T-helper 2 cell treated with Interferon-gamma antibody and Interleukin-4, amounts not matched to agents 100 ng/mL and 5 ng/mL, for 36 hours (primary cell): Measurements from ENCODE around the gene LDB2. TPM values are rescaled to one million over a fixed set of nuclear protein-coding genes. Genes with fewer than 3 reads are reported as not detected.
"Not testable (repeated sequence)": the region's sequence is repeated elsewhere in the genome, so short reads cannot be mapped to it uniquely, and the experiment has no call there.

Experiments
- intact Hi-C: fragments of 100-400 bp; cut with micrococcal nuclease; formaldehyde crosslinking; loops from one replicate; pipeline ENCODE4 v1.15.1; 2023
- total RNA-seq: library from RNA; stranded (reverse); gene quantifications from 2 replicates; pipeline ENCODE4 v1.2.3, GENCODE V29; 2022

LDB2 gene
- total RNA-seq, 1 donor from 2014 or later = not detected

GRCh38 chr4:16572631-16573030 lies 325.8 kb downstream of the LDB2 start:
- intact Hi-C loops = no loop called here

DNA sequence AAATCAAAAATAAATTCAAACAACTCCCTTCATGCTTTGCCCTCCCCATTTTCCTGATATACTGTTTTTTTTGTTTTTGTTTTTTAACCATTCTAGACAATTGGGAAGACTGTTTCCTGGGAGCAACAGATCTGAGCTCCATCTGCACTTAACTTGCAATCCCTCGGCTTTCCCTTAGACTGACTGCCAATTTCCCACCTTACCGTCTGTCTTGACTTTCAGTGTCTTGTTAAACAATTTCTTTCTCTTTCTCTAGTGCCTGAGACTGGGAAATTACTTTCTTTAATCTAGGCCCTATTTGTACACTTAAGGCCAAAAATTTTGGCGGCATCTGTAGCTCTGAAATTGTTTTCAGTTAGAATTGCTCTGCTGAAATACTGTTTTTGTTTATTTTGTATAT lies 326.3 kb downstream of the LDB2 start:
- intact Hi-C loops = no loop called here

DNA sequence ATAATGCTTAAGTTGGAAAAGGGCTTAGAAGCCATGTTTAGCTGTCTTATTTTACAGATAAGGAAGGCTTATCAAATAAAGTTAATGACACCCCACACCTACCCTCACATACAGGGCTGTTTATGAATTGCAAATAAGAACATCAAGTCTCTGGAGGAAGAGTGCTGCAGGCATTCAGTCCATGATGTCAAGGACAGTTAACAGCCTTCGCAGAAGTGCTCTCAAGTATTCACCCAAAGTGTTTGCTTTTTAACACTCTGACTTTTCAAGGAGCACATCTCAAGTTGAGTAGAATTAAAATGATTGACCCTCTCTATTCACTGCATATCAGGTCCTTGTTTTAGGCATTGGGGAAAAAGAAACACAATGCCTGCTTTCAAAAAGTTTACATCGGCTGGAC lies 328.7 kb downstream of the LDB2 start:
- intact Hi-C loops = no loop called here

GRCh38 chr4:16557316-16557715 lies 341.1 kb downstream of the LDB2 start:
- intact Hi-C loops = not testable (repeated sequence)

DNA sequence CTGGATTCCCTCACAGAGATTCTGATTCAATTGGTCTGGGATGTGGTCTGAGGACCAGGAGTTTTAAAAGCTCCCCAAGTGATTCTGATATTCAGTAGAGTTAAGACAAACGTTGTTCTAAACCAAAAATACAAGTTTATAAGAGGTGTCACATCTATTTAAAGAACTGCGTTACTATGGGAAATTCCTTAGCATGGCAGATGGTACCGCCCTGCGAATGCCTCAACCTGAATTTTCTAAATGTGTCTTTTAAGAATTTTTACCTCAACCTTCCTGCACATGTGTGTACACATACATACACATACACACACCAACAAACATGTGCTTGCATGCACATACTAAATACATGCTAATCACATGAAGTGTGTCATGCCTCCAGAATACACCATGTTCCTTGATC lies 343.3 kb downstream of the LDB2 start:
- intact Hi-C loops = no loop called here

- intact Hi-C loops = no loop called here
These were observed 347.9 kb downstream of the LDB2 start for GRCh38 chr4:16550531-16550930.

GRCh38 chr4:16545656-16546055 lies 352.8 kb downstream of the LDB2 start:
- intact Hi-C loops = no loop called here

DNA sequence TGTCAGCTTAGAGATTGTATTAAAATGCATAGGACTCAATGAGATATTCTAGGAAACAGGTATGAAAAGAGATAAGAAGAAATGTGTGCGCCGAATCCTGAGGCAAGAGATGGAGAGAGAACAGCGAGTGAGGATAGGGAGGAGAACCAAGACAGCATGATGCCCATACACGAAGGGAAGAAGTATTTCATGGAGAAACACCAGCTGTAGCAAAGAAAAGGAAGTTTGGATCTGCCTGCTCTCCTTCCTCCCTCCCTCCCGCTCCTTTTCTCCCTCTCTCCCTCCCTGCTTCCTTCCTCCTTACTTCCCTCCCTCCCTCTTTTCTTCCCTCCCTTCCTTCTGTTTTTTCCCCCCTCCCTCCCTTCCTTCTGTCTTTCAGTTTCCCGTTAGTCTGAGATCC lies 353.6 kb downstream of the LDB2 start:
- intact Hi-C loops = no loop called here

DNA sequence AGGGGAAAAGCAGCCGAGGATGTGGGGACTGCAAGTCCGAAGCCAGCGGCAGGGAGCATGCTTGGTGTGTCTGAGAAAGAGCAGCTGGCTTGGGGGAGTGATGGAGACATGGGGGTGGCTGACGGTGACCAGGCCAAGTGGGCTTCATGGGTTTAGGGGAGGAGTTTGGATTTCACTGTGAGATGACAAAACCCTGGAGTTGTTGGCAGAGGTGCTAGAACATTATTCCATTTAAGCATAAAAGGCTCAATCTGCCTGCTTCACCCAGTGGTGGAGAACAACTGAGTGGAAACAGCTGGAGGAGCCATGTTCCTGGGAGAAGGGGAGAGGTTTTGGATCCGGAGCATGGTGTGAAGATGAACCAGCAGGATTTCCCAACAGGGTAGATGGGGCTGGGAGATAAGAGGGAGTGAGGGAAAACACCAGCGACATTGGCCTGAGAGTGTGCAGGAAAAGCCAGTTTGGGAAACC lies 354.2 kb downstream of the LDB2 start:
- intact Hi-C loops = no loop called here

GRCh38 chr4:16537926-16538325 lies 360.5 kb downstream of the LDB2 start:
- intact Hi-C loops = no loop called here

DNA sequence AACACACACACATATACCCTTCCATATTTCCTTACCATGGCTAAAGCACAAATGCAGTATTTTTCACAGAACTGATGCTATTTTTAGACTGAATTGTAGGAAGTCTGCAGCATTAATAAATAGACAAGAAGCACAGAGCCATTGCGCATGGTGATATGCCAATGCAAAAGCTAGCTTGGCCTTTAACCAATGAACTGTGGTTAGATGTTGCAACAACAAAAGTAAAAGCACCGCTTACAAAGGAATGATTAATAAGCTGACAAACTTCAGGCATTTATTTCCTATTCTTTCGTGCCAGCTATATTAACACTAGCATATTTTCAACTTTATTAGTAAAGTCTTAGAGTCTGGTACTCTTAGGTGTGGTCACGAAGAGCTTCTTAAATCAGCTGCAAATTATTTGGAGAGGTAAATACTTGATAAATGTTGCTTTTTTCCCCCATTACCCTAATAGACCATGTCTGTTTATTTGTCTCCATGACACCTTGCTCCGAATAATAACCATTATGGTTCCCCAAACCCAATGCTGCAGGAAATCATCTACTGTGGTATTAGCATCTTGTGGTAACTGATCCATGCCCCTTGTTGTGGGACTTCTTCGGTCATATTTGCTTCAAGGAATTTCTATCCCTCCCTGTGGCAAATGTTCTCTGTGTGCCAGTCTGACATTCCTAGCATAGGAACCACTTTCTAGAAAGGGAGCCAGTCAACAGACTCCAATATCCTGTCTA lies 366.0 kb downstream of the LDB2 start:
- intact Hi-C loops = no loop called here

DNA sequence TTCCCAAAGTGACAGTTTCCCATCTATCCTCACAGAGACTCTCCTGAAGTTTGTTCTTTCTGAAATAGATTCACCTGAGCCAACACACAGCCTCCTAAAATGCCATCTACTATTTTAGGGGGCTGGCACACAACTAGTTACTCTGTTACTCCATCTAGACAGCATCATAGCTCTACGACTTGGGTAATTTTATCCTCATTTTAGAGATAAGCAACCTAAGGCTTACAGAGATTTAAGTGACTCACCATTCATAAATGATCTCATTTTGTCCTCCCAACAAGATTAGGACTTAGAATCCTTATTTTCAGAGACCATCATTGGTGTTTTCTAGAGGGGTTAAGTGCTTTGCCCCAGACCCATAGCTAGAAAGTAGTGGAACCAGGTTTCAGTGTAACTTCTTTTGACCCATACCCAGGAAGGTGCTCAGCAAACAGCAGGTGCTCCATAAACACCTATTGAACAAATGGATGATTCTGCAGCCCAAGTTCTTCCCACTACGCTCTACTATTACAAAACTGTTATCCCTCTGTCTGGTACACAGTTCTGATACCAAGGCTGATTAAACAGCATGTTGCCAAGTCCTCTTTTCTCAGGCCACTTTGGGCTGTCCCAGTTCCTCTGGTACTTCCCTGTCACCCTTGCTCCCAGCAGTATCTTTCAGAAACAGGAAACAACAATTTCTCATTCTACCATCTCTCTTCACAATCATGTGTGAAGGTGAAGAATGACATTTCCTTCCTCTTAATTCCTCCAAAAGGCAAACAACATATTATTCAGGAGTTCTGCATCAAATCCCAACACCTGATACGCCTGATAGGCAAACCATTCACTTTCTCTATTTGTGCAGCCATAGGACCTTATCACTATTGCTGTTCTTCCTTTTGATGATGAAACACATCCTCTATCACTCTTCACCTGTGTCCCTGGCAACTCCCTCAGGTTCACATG lies 367.5 kb downstream of the LDB2 start:
- intact Hi-C loops = no loop called here

GRCh38 chr4:16524911-16525554 lies 373.4 kb downstream of the LDB2 start:
- intact Hi-C loops = no loop called here

- intact Hi-C loops = no loop called here
These were observed 374.0 kb downstream of the LDB2 start for GRCh38 chr4:16524406-16524805.

- intact Hi-C loops = not testable (repeated sequence)
These were observed 374.9 kb downstream of the LDB2 start for GRCh38 chr4:16523526-16523925.

- intact Hi-C loops = no loop called here
These were observed 377.1 kb downstream of the LDB2 start for GRCh38 chr4:16521156-16521915.

DNA sequence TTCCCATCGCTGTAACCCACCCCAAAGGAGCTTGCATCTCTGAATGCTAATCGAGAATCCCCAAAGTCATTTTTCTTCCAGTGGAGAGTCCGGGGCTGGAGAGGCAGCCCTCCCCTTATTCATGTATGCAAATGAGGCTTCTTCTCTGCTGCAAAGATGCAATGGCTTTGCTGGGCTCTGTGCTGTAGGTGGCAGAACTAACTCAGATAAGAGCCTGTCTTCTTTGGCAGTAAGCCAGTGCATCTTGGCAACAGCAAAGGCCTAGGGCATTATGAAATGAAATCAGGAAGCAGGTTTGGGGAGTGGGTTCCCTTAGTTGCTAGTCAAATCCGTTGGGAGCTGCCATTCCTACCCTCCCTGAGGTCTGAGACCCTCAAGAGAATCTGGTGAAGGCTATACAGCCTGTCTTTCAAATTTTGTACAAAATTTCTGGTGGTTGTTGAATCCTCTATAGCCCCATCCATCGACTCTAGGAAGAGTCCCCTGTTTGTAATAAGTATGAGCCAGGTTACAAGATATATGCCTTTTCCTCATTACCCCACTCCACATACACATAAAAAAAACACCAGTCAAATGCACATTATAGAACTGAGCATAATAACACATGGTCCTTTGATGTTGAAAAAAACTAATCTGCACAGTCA lies 381.5 kb downstream of the LDB2 start:
- intact Hi-C loops = no loop called here

- intact Hi-C loops = no loop called here
These were observed 384.6 kb downstream of the LDB2 start for GRCh38 chr4:16513876-16514275.

- intact Hi-C loops = no loop called here
These were observed 389.5 kb downstream of the LDB2 start for GRCh38 chr4:16508968-16509367.

DNA sequence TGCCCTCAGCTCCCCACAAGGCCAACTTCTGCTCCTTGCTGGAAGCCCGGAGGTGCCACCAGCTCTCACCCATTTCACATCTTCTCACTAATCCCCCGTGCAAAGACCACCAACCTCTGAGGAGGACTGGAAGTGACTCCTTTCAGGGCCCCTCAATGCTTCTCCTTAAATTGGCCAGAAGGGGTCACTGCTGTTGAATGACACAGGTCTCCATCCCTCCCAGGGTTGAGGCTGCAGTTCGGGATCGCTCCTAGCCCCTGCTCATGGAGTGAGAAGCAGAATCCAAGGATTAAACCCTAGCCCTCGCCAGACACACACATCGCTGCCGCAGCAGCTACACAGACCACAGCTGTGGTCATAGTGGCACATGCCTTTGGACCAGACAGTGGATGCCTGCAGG lies 392.7 kb downstream of the LDB2 start:
- intact Hi-C loops = no loop called here

DNA sequence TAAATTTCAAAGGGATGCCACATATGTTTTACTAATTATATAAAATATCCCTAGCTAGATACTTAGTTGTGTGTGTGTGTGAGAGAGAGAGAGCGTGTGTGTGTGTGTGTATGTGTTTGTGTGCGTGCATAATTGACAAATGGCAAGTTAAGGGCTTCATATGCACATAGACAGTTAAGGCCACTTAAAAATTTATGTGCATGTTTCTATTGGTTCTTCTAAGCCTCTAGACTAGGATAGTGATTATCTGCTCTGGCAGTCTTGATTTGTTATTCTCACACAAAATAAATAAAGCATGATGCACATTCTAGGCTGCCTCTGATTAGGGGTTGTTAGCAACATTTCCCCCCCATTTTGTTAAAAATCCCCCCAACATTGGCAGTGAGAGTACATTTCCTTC lies 393.2 kb downstream of the LDB2 start:
- intact Hi-C loops = no loop called here
